ENCODE data around the gene EYA4. TPM values are rescaled to one million over a fixed set of nuclear protein-coding genes. Genes with fewer than 3 reads are reported as not detected.

Gene EYA4
- total RNA-seq, 2 experiments from 2014 or later: not detected

GRCh38 chr6:133218852-133219251, 22.3 kb upstream of the EYA4 start:
- no peak for DNase-seq
- Mint-ChIP-seq H3K27ac (no peak overlapping the region), H3K27me3 (ENCODE audit: low read depth) (no peaks in the 10 kb centered on the region), H3K4me1 (ENCODE audit: low read depth) (no peaks in the 10 kb centered on the region), H3K9me3 (ENCODE audit: insufficient read depth) (no peaks in the 10 kb centered on the region), H3K36me3 (ENCODE audit: low read depth) (no peaks in the 10 kb centered on the region), H3K4me3 (no peak overlapping the region)
- ATAC-seq: no peak
- POLR2A ChIA-PET: no interaction called here
- CTCF ChIA-PET: no interaction called here

DNA sequence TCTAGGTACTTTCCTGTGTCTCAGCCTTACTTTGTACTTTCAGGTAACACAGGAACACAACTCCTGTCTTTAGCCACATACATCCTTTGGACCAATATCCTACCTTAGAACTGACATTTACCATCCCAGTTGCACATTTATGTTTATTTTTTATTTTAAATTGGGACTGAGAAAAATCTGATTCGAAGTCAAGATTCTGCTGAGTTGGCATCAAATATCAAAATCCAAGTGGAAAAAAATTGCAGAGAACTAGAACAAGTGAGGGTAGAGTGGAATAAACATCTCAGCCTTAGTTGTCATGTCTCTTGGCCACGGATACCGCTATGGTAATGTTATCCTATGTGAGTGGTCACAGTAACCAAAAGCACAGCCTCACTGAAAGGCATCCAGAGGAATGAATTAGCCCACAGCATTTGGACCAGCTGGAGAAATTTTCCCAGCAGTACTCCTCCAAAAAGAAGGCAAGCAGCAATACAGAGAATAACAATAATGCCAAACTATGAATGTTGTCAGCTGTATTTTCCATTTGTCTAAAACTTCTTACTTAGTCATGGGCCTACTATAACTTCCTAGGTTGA, 17.6 kb upstream of the EYA4 start:
- no peak for ATAC-seq
- CTCF ChIA-PET: no interaction called here

DNA sequence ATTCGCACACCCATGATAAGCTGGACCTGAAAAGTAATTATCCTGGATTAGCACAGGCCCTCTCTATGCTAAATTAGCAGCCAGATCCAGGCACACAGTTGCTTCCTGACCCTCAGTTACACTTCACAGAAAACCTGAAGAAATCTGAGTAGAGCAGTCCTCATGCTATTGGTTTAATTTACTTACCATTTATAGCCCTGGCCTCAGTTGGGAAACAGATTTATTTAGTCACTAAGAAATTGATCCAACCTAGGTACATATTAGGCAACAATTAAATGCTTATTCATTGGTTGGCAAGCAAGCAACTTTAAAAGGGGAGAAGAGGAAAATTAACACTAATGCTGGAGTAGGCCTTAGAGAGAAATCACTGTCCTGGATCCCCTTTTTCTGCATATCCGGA, 15.6 kb upstream of the EYA4 start:
- CTCF ChIA-PET: no interaction called here
- no peak for DNase-seq
- POLR2A ChIA-PET: no interaction called here
- Mint-ChIP-seq H3K27me3 (ENCODE audit: low read depth) (no peaks in the 10 kb centered on the region), H3K4me3 (no peak overlapping the region), H3K9me3 (ENCODE audit: insufficient read depth) (no peaks in the 10 kb centered on the region), H3K36me3 (ENCODE audit: low read depth) (no peaks in the 10 kb centered on the region), H3K27ac (no peak overlapping the region), H3K4me1 (ENCODE audit: low read depth) (no peaks in the 10 kb centered on the region)
- ATAC-seq: no peak

More for the DNA sequence above, 17.6 kb upstream of the EYA4 start:
- DNase-seq: no peak
- Mint-ChIP-seq H3K9me3 (ENCODE audit: insufficient read depth) (no peaks in the 10 kb centered on the region), H3K4me1 (ENCODE audit: low read depth) (no peaks in the 10 kb centered on the region), H3K36me3 (ENCODE audit: low read depth) (no peaks in the 10 kb centered on the region), H3K27me3 (ENCODE audit: low read depth) (no peaks in the 10 kb centered on the region), H3K4me3 (no peak overlapping the region), H3K27ac (no peak overlapping the region)
- POLR2A ChIA-PET: no interaction called here

GRCh38 chr6:133227344-133227743, 13.8 kb upstream of the EYA4 start:
- ATAC-seq: no peak
- CTCF ChIA-PET: no interaction called here

GRCh38 chr6:133230052-133230451, 11.1 kb upstream of the EYA4 start:
- H3K9me3 Mint-ChIP-seq (ENCODE audit: insufficient read depth): no peaks in the 10 kb centered on the region
- H3K27me3 Mint-ChIP-seq (ENCODE audit: low read depth): no peaks in the 10 kb centered on the region
- no peak for ATAC-seq
- CTCF ChIA-PET: no interaction called here
- POLR2A ChIA-PET: no interaction called here
- no peaks in the 10 kb centered on the region for H3K36me3 Mint-ChIP-seq (ENCODE audit: low read depth)
- H3K27ac Mint-ChIP-seq: no peak overlapping the region
- H3K4me1 Mint-ChIP-seq (ENCODE audit: low read depth): no peaks in the 10 kb centered on the region
- no peak for DNase-seq
- H3K4me3 Mint-ChIP-seq: no peak overlapping the region

More at GRCh38 chr6:133227344-133227743, 13.8 kb upstream of the EYA4 start:
- Mint-ChIP-seq H3K36me3 (ENCODE audit: low read depth) (no peaks in the 10 kb centered on the region), H3K4me1 (ENCODE audit: low read depth) (no peaks in the 10 kb centered on the region), H3K27me3 (ENCODE audit: low read depth) (no peaks in the 10 kb centered on the region), H3K9me3 (ENCODE audit: insufficient read depth) (no peaks in the 10 kb centered on the region), H3K27ac (no peak overlapping the region), H3K4me3 (no peak overlapping the region)
- DNase-seq: no peak
- POLR2A ChIA-PET: no interaction called here

- Mint-ChIP-seq H3K4me1 (ENCODE audit: low read depth) (no peaks in the 10 kb centered on the region), H3K9me3 (ENCODE audit: insufficient read depth) (no peaks in the 10 kb centered on the region), H3K36me3 (ENCODE audit: low read depth) (no peaks in the 10 kb centered on the region), H3K27ac (no peak overlapping the region), H3K4me3 (no peak overlapping the region), H3K27me3 (ENCODE audit: low read depth) (peaks cover 10% of the 10 kb centered on the region)
- ATAC-seq (no peak), DNase-seq (no peak)
- ChIA-PET CTCF (no interaction called here), POLR2A (no interaction called here)
Observed at GRCh38 chr6:133235221-133235620, 5.9 kb upstream of the EYA4 start.

DNA sequence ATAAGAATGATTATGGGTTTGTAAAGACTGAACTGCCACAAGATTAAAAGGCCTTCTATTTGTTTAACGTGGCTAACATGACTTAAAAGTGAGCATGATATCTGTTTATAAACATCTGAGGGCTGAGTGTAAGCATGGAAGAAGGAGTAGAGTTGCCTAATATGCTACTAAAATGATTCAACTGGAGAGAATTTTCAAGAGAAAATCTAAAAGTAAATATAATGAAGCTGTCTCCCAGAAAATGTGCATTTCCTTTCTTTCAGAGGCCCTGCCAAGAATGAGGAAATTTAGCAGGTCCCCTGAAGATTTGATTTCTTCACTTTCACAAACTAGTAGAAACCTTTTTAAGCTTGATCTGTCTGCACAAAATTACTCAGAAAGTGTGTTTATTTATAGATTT, 4.2 kb upstream of the EYA4 start:
- Mint-ChIP-seq H3K27me3 (ENCODE audit: low read depth) (peaks cover 20% of the 10 kb centered on the region), H3K4me1 (ENCODE audit: low read depth) (peaks cover 7% of the 10 kb centered on the region), H3K9me3 (ENCODE audit: insufficient read depth) (no peaks in the 10 kb centered on the region), H3K4me3 (no peak overlapping the region), H3K27ac (no peak overlapping the region), H3K36me3 (ENCODE audit: low read depth) (no peaks in the 10 kb centered on the region)
- ATAC-seq (no peak), DNase-seq (no peak)
- POLR2A ChIA-PET: no interaction called here
- CTCF ChIA-PET: no interaction called here

DNA sequence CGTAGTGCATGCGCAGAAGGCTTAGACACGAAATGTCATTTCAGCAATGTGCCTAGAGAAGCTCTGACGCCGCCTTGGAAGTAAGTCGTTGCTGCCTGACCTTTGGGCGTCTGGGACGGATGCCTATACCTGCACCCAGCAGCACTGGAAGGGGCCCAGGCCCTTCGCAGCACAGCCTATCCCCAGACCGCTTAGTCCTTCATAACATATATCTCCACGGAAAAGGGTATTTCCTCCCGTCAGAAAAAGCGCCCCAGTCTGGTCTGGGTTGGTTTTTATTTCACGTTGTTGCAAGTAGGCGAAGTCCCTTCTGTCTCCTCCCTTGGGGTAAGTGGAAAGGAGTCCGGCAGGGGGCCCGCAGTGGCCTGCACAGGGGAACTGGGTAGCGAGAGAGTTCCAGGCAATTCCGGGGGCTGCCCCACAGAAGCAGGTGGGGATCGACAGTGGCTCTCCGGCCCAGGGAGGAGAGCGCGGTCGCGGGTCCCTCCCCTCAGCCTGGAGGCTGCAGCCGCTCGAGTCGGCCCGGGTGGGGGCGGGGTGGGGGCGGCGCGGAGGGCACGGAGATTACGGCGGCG, 559 bp upstream of the EYA4 start:
- Mint-ChIP-seq H3K27ac (no peak overlapping the region), H3K27me3 (ENCODE audit: low read depth) (peaks cover 41% of the 10 kb centered on the region), H3K4me1 (ENCODE audit: low read depth) (peaks cover 11% of the 10 kb centered on the region), H3K9me3 (ENCODE audit: insufficient read depth) (no peaks in the 10 kb centered on the region), H3K4me3 (peak overlapping the region; percentile 36), H3K36me3 (ENCODE audit: low read depth) (no peaks in the 10 kb centered on the region)
- POLR2A ChIA-PET: no interaction called here
- no peak for DNase-seq
- no peak for ATAC-seq
- CTCF ChIA-PET: no interaction called here

DNA sequence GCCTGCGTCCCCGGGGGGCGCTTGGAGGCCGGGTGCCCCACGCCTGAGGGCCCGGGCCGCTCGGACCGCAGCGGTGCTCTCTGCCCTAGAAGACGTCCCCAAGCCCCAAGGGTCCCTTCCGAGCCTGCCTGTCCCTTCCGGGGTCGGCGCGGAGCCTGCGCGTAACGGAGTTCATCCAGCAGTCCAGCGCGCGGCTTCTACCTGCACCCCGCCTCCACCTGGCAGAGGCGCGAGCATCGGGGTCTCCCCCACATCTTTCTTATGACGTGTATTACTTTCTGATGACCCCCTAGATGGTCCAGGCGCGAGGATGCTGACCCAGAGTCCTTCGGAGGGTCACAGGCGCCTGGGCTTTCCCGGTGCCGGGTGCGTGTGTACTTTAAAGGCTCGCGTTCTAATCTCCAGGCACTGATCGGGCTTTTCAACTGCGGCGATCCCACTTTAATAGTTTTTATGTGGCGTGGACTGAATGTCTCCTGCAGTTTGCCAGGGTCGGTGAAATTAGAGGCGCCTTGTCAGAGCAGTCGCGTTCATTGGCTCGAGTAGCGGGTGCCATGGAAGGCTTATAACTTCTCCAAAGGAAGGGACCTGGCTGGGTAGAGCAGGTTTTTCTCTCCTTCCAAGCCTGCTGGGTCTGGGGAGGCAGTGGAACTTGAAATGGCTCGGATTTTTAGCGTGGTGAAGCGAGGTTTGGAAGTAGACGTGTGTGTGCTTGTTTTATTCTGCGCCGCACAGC, 912 bp downstream of the EYA4 start:
- Mint-ChIP-seq H3K4me3 (no peak overlapping the region), H3K9me3 (ENCODE audit: insufficient read depth) (no peaks in the 10 kb centered on the region), H3K27me3 (ENCODE audit: low read depth) (peaks cover 44% of the 10 kb centered on the region), H3K4me1 (ENCODE audit: low read depth) (peaks cover 11% of the 10 kb centered on the region), H3K27ac (no peak overlapping the region), H3K36me3 (ENCODE audit: low read depth) (no peaks in the 10 kb centered on the region)
- ATAC-seq: no peak
- DNase-seq: no peak
- ChIA-PET POLR2A (no interaction called here), CTCF (no interaction called here)

GRCh38 chr6:133242637-133243585, 1.8 kb downstream of the EYA4 start:
- peaks cover 48% of the 10 kb centered on the region for H3K27me3 Mint-ChIP-seq (ENCODE audit: low read depth)
- ATAC-seq (no peak), DNase-seq (no peak)
- H3K4me1 Mint-ChIP-seq (ENCODE audit: low read depth): peaks cover 11% of the 10 kb centered on the region
- ChIA-PET POLR2A (no interaction called here), CTCF (interaction anchor here (0.6 kb wide), 1 partner anchor 965 kb away, joined by 3 read pairs; no protein-coding TSS in a partner anchor)
- H3K9me3 Mint-ChIP-seq (ENCODE audit: insufficient read depth): no peaks in the 10 kb centered on the region
- H3K4me3 Mint-ChIP-seq: no peak overlapping the region
- H3K36me3 Mint-ChIP-seq (ENCODE audit: low read depth): no peaks in the 10 kb centered on the region
- H3K27ac Mint-ChIP-seq: no peak overlapping the region

DNA sequence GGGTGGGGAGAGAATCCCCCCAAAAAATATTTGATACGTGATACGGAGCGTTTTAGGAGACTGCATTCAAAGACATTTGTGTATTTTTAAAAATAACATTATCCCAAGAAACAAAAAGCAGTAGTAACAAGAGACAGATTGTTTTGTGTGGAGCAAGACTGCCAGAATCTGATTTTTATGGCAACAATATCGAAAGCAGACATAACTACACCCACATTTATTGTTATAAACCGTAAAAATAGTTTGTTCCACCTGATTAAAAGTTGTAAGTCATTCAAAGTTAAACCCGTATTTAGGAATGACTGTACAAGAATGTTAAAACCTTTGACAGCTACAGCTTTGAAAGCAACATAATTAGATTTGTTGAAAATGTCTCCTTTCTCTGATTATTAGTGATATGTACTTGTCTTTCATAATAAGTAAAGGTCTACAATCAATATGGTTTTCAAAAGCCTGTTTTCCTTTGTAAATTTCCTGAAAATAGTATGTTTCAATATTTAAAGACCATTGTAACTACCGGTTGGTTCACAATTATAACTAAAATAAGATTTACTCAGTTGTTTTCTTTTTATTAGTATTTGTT, 2.7 kb downstream of the EYA4 start:
- CTCF ChIA-PET: interaction anchor here (0.6 kb wide), 1 partner anchor 966 kb away, joined by 3 read pairs; no protein-coding TSS in a partner anchor
- ATAC-seq: no peak
- Mint-ChIP-seq H3K4me3 (no peak overlapping the region), H3K27me3 (ENCODE audit: low read depth) (peaks cover 47% of the 10 kb centered on the region), H3K36me3 (ENCODE audit: low read depth) (no peaks in the 10 kb centered on the region), H3K4me1 (ENCODE audit: low read depth) (peaks cover 11% of the 10 kb centered on the region), H3K9me3 (ENCODE audit: insufficient read depth) (no peaks in the 10 kb centered on the region), H3K27ac (no peak overlapping the region)
- DNase-seq: no peak
- POLR2A ChIA-PET: no interaction called here

DNA sequence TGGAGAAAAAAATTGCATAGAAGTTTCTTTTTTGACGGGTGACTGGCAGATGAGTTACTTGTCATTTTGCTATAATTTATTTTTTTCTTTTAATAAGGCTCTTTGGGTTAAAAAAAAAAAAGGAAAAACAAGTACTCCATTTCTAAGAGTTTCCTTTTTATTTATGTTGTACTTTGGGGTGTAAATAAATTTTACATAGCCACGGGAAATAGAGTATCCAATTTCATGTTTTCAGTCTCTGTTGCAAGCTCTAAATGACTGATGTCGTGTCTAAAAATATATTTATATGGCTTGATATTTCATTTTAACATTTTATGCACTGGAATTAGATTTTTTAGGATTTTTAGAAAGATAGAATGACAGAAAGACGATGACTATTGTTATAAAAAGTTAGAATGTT, 3.4 kb downstream of the EYA4 start:
- CTCF ChIA-PET: no interaction called here
- DNase-seq (no peak), ATAC-seq (no peak)
- POLR2A ChIA-PET: no interaction called here
- Mint-ChIP-seq H3K4me3 (no peak overlapping the region), H3K27ac (no peak overlapping the region), H3K9me3 (ENCODE audit: insufficient read depth) (no peaks in the 10 kb centered on the region), H3K36me3 (ENCODE audit: low read depth) (no peaks in the 10 kb centered on the region), H3K27me3 (ENCODE audit: low read depth) (peaks cover 45% of the 10 kb centered on the region), H3K4me1 (ENCODE audit: low read depth) (peaks cover 11% of the 10 kb centered on the region)

Data from activated CD8-positive, alpha-beta T cell treated with anti-CD3 and anti-CD28 coated beads, Interleukin-2, amount 10 ng/mL, durations not matched to agents 7 days and 5 days (primary cell).